Suprapubic skin (tissue), 3 donors: Measurements from ENCODE around the gene VAMP5.

ENCODE experiments used
- EP300 ChIP-seq: sonication (generic); formaldehyde crosslinking; IDR thresholded peaks from one replicate; pipeline ENCODE4 v1.6.1; 2017; ENCODE audit warnings: antibody characterized with exemption
- POLR2A ChIP-seq, 2 donors: fragments of 450-650 bp; IDR thresholded peaks; one replicate each; pipeline ENCODE4 v1.6.1; 2017; ENCODE audit warnings: antibody characterized with exemption in 2 of 2, mild to moderate bottlenecking in 2 of 2, moderate library complexity in 2 of 2
- TF ChIP-seq, protein P1 (sequence below), 2 donors: fragments of 200-600 bp in 1 of 2; fragments of 450-650 bp in 1 of 2; sonication (generic) in 1 of 2; IDR thresholded peaks; one replicate each; pipeline ENCODE4 v1.5.1; 2016 to 2019; ENCODE audit warnings: antibody characterized with exemption in 2 of 2, mild to moderate bottlenecking in 1 of 2, moderate library complexity in 1 of 2

DNA sequence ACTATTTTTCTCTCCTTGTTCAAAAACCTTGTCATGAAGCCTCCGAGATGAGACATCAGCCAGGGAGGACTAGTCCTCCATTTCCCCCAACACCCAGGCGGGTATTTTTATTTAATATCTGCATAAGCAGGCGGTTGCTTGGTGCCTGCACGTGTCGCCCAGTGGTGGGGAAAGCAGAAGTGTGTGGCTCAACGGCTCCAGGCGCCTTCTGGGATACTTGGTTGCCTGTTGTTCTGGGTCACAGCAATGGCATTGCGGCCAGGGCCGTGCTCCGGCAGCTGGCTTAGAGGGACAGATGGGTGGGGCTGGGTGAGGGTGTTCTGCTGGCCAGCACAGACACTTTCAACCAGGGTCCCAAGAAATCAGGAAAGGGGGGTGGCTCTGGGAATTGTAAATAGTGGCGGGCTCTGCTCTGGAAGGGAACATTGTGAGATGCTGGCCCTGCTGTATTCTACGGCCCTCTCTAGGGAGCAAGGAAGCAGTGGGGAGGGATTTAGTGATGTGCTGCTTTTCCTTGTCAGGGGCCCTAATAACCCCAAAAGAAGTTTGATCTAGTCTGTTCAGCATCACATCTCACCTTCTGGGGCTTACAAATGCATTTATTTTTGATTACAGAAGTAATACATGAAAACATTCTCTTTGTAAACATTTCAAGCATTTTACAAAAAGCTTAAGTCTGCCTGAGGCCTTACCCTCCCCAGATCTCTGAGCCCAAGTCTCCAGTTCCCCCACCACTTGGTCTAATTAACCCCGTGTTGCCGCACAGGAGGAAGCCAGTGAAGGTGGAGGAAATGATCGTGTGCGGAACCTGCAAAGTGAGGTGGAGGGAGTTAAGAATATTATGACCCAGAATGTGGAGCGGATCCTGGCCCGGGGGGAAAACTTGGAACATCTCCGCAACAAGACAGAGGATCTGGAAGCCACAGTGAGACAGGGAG, 5.7 kb upstream of the VAMP5 start:
- TF ChIP-seq, protein P1, sequence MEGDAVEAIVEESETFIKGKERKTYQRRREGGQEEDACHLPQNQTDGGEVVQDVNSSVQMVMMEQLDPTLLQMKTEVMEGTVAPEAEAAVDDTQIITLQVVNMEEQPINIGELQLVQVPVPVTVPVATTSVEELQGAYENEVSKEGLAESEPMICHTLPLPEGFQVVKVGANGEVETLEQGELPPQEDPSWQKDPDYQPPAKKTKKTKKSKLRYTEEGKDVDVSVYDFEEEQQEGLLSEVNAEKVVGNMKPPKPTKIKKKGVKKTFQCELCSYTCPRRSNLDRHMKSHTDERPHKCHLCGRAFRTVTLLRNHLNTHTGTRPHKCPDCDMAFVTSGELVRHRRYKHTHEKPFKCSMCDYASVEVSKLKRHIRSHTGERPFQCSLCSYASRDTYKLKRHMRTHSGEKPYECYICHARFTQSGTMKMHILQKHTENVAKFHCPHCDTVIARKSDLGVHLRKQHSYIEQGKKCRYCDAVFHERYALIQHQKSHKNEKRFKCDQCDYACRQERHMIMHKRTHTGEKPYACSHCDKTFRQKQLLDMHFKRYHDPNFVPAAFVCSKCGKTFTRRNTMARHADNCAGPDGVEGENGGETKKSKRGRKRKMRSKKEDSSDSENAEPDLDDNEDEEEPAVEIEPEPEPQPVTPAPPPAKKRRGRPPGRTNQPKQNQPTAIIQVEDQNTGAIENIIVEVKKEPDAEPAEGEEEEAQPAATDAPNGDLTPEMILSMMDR (IDR thresholded peaks at IDR 0.05) = no peak
- no peak for TF ChIP-seq EP300
- TF ChIP-seq POLR2A (IDR thresholded peaks at IDR 0.05) = no peak
